HEK293 (cell line): ENCODE results near the gene LSP1.

ENCODE experiments used
- CTCF ChIA-PET: fragments of 350-600 bp; formaldehyde crosslinking; extraction: SDS; loops from one replicate; lab custom pipeline; 2021; ENCODE audit warnings: antibody characterized with exemption; lab: Yijun Ruan, JAX
- POLR2A ChIA-PET: fragments of 300-600 bp; formaldehyde crosslinking; extraction: SDS; loops from one replicate; lab custom pipeline; 2020; ENCODE audit warnings: antibody characterized with exemption, inconsistent platforms; lab: Yijun Ruan, JAX
- H3K27ac ChIP-seq: fragments of 200-500 bp; sonication (Bioruptor generic); 2 replicates; pipeline ENCODE4 v1.5.1; 2014; ENCODE audit warnings: low read depth, low read length, control low read depth, inconsistent platforms; ENCODE audit errors: extremely low read depth
- H3K36me3 ChIP-seq, 2 experiments: fragments of 200-500 bp in 1 of 2; sonication (Bioruptor generic) in 1 of 2; 1 replicate in 1 of 2; 2 replicates in 1 of 2; pipeline ENCODE4 v1.5.1; 2014 to 2017; ENCODE audit warnings: inconsistent platforms in 2 of 2, low read length in 2 of 2; ENCODE audit not compliant: control insufficient read depth in 2 of 2, insufficient read depth in 1 of 2
- H3K4me1 ChIP-seq: fragments of 200-500 bp; sonication (Bioruptor generic); 2 replicates; pipeline ENCODE4 v1.5.1; 2014; ENCODE audit warnings: mild to moderate bottlenecking, low read length, inconsistent platforms; ENCODE audit not compliant: control insufficient read depth, insufficient read depth
- H3K4me3 ChIP-seq: 2 replicates; pipeline ENCODE4 v1.5.1; 2011; ENCODE audit warnings: low read depth, mild to moderate bottlenecking, control low read depth, low read length, moderate library complexity
- H3K9me3 ChIP-seq: fragments of 200-500 bp; sonication (Bioruptor generic); 2 replicates; pipeline ENCODE4 v1.5.1; 2014; ENCODE audit warnings: low read depth, low read length, inconsistent platforms; ENCODE audit not compliant: control insufficient read depth, insufficient read depth
- IKZF3 ChIP-seq: fragments of 450-650 bp; IDR thresholded peaks from 2 replicates; pipeline ENCODE4 v1.5.0; 2018; ENCODE audit warnings: missing biosample characterization, mild to moderate bottlenecking, missing genetic modification characterization, moderate library complexity
- OVOL3 ChIP-seq: fragments of 450-650 bp; formaldehyde crosslinking; IDR thresholded peaks from 2 replicates; pipeline ENCODE4 v1.5.1; 2016; ENCODE audit warnings: missing biosample characterization, missing genetic modification characterization
- TRIM28 ChIP-seq: IDR thresholded peaks from 2 replicates; pipeline ENCODE4 v1.6.1; 2011; ENCODE audit warnings: low read length, control low read depth, borderline replicate concordance
- YY2 ChIP-seq: fragments of 450-650 bp; formaldehyde crosslinking; IDR thresholded peaks from 2 replicates; pipeline ENCODE4 v1.5.1; 2016; ENCODE audit warnings: missing biosample characterization, missing genetic modification characterization
- ZBTB20 ChIP-seq: fragments of 450-650 bp; formaldehyde crosslinking; IDR thresholded peaks from 2 replicates; pipeline ENCODE4 v1.5.1; 2016; ENCODE audit warnings: missing biosample characterization, missing genetic modification characterization
- ZNF184 ChIP-seq: fragments of 450-650 bp; IDR thresholded peaks from 2 replicates; pipeline ENCODE4 v1.5.1; 2018; ENCODE audit warnings: missing biosample characterization, mild to moderate bottlenecking, missing genetic modification characterization
- ZNF391 ChIP-seq: fragments of 450-650 bp; formaldehyde crosslinking; IDR thresholded peaks from 2 replicates; pipeline ENCODE4 v1.5.1; 2016; ENCODE audit warnings: low read depth, missing biosample characterization, missing genetic modification characterization, borderline replicate concordance
- ZNF426 ChIP-seq: fragments of 450-650 bp; formaldehyde crosslinking; IDR thresholded peaks from 2 replicates; pipeline ENCODE4 v1.5.1; 2017; ENCODE audit warnings: missing biosample characterization, missing genetic modification characterization, mild to moderate bottlenecking, inconsistent platforms, moderate library complexity
- ZNF473 ChIP-seq: fragments of 450-650 bp; formaldehyde crosslinking; IDR thresholded peaks from 2 replicates; pipeline ENCODE4 v1.5.1; 2017; ENCODE audit warnings: missing biosample characterization, missing genetic modification characterization
- ZNF521 ChIP-seq: fragments of 450-650 bp; formaldehyde crosslinking; IDR thresholded peaks from 2 replicates; pipeline ENCODE4 v1.5.1; 2017; ENCODE audit warnings: missing biosample characterization, mild to moderate bottlenecking, missing genetic modification characterization
- ZNF621 ChIP-seq: fragments of 450-650 bp; formaldehyde crosslinking; IDR thresholded peaks from 2 replicates; pipeline ENCODE4 v1.5.1; 2017; ENCODE audit warnings: missing biosample characterization, missing genetic modification characterization
- ZNF654 ChIP-seq: fragments of 450-650 bp; formaldehyde crosslinking; IDR thresholded peaks from 2 replicates; pipeline ENCODE4 v1.5.1; 2016; ENCODE audit warnings: low read depth, missing biosample characterization, missing genetic modification characterization
- ZNF677 ChIP-seq: fragments of 450-650 bp; IDR thresholded peaks from 2 replicates; pipeline ENCODE4 v1.5.0; 2018; ENCODE audit warnings: missing biosample characterization, mild to moderate bottlenecking, missing genetic modification characterization, moderate library complexity
- ZNF701 ChIP-seq: fragments of 450-650 bp; formaldehyde crosslinking; IDR thresholded peaks from 2 replicates; pipeline ENCODE4 v1.5.1; 2016; ENCODE audit warnings: missing biosample characterization, missing genetic modification characterization
- ZNF830 ChIP-seq: fragments of 450-650 bp; IDR thresholded peaks from 2 replicates; pipeline ENCODE4 v1.5.0; 2018; ENCODE audit warnings: missing biosample characterization, missing genetic modification characterization, low read depth, mild to moderate bottlenecking, moderate library complexity
- TF ChIP-seq, protein P1 (sequence below): fragments of 450-650 bp; formaldehyde crosslinking; IDR thresholded peaks from 2 replicates; pipeline ENCODE4 v1.5.1; 2016; ENCODE audit warnings: missing biosample characterization, missing genetic modification characterization
- TF ChIP-seq, protein P2 (sequence below): fragments of 450-650 bp; formaldehyde crosslinking; IDR thresholded peaks from 2 replicates; pipeline ENCODE4 v1.5.1; 2016; ENCODE audit warnings: missing biosample characterization, missing genetic modification characterization, low read depth
- TF ChIP-seq, protein P3 (sequence below): fragments of 450-650 bp; formaldehyde crosslinking; IDR thresholded peaks from 2 replicates; pipeline ENCODE4 v1.5.1; 2016; ENCODE audit warnings: missing biosample characterization, missing genetic modification characterization
- TF ChIP-seq, protein P4 (sequence below): fragments of 450-650 bp; formaldehyde crosslinking; IDR thresholded peaks from 2 replicates; pipeline ENCODE4 v1.5.1; 2016; ENCODE audit warnings: missing biosample characterization, missing genetic modification characterization
- TF ChIP-seq, protein P5 (sequence below): fragments of 450-650 bp; formaldehyde crosslinking; IDR thresholded peaks from 2 replicates; pipeline ENCODE4 v1.5.1; 2016; ENCODE audit warnings: missing biosample characterization, missing genetic modification characterization, low read depth

The LSP1 gene

GRCh38 chr11:1817000-1817399 lies 35.9 kb upstream of the LSP1 start (continued):
- TF ChIP-seq, protein P1, sequence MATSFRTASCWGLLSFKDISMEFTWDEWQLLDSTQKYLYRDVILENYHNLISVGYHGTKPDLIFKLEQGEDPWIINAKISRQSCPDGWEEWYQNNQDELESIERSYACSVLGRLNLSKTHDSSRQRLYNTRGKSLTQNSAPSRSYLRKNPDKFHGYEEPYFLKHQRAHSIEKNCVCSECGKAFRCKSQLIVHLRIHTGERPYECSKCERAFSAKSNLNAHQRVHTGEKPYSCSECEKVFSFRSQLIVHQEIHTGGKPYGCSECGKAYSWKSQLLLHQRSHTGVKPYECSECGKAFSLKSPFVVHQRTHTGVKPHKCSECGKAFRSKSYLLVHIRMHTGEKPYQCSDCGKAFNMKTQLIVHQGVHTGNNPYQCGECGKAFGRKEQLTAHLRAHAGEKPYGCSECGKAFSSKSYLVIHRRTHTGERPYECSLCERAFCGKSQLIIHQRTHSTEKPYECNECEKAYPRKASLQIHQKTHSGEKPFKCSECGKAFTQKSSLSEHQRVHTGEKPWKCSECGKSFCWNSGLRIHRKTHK (tag by site-specific recombination) = no peak
- TF ChIP-seq TRIM28 = no peak

- H3K27ac ChIP-seq = no peak overlapping the region
- ChIA-PET POLR2A (no interaction called here), CTCF (interaction anchor here (1.0 to 1.4 kb wide), 4 partner anchors 14 to 165 kb away, joined by 3 to 6 read pairs (median 3); no protein-coding TSS in a partner anchor)
- H3K4me1 ChIP-seq = no peaks in the 10 kb centered on the region
- no peak overlapping the region for H3K4me3 ChIP-seq
- TF ChIP-seq ZNF677 (tag by site-specific recombination) = no peak
- H3K36me3 ChIP-seq = no peaks in the 10 kb centered on the region
- H3K9me3 ChIP-seq = no peaks in the 10 kb centered on the region
Measured at GRCh38 chr11:1817511-1817910, 35.4 kb upstream of the LSP1 start.

DNA sequence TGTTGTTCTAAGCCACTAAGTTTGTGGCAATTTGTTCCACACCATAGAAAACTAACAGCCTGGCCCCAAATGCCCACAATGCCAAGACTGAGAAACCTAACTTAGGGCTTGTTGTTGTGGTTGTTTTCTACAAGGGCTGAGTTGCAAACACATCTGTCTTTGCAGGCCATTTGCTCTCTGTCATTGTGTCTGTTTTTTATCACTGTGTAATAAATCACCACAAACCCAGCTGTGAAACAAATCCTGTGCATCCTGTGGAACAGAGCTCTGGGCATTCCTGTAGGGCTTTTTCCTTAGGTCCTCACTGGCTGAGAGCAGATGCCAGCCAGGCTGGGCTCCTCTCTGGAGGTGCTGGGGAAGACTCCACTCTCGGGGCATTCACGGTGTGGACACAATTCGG lies 33.8 kb upstream of the LSP1 start:
- TF ChIP-seq ZNF830 = no peak
- TF ChIP-seq, protein P2, sequence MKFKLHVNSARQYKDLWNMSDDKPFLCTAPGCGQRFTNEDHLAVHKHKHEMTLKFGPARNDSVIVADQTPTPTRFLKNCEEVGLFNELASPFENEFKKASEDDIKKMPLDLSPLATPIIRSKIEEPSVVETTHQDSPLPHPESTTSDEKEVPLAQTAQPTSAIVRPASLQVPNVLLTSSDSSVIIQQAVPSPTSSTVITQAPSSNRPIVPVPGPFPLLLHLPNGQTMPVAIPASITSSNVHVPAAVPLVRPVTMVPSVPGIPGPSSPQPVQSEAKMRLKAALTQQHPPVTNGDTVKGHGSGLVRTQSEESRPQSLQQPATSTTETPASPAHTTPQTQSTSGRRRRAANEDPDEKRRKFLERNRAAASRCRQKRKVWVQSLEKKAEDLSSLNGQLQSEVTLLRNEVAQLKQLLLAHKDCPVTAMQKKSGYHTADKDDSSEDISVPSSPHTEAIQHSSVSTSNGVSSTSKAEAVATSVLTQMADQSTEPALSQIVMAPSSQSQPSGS (tag by site-specific recombination) = no peak
- no peak for TF ChIP-seq OVOL3
- no peak for TF ChIP-seq ZNF521 (tag by site-specific recombination)
- TF ChIP-seq, protein P3, sequence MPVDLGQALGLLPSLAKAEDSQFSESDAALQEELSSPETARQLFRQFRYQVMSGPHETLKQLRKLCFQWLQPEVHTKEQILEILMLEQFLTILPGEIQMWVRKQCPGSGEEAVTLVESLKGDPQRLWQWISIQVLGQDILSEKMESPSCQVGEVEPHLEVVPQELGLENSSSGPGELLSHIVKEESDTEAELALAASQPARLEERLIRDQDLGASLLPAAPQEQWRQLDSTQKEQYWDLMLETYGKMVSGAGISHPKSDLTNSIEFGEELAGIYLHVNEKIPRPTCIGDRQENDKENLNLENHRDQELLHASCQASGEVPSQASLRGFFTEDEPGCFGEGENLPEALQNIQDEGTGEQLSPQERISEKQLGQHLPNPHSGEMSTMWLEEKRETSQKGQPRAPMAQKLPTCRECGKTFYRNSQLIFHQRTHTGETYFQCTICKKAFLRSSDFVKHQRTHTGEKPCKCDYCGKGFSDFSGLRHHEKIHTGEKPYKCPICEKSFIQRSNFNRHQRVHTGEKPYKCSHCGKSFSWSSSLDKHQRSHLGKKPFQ = no peak
- no peak for TF ChIP-seq ZNF621 (tag by site-specific recombination)
- H3K4me3 ChIP-seq = no peak overlapping the region
- H3K4me1 ChIP-seq = no peaks in the 10 kb centered on the region
- no peaks in the 10 kb centered on the region for H3K36me3 ChIP-seq
- ChIA-PET CTCF (interaction anchor here (1.1 kb wide), 1 partner anchor 125 kb away, joined by 3 read pairs; no protein-coding TSS in a partner anchor), POLR2A (no interaction called here)
- H3K27ac ChIP-seq = no peak overlapping the region
- H3K9me3 ChIP-seq = no peaks in the 10 kb centered on the region

- Histone ChIP-seq H3K4me1 (no peaks in the 10 kb centered on the region), H3K9me3 (no peaks in the 10 kb centered on the region), H3K36me3 (no peaks in the 10 kb centered on the region), H3K4me3 (no peak overlapping the region), H3K27ac (no peak overlapping the region)
- CTCF ChIA-PET = interaction anchor here (0.6 to 1.3 kb wide), 4 partner anchors 11 to 168 kb away, joined by 3 to 5 read pairs (median 4); no protein-coding TSS in a partner anchor
- POLR2A ChIA-PET = no interaction called here
- TF ChIP-seq ZNF391 (tag by site-specific recombination) = no peak
- TF ChIP-seq ZBTB20 (tag by site-specific recombination) = no peak
- no peak for TF ChIP-seq ZNF830
- no peak for TF ChIP-seq IKZF3
- no peak for TF ChIP-seq ZNF701 (tag by site-specific recombination)
- TF ChIP-seq ZNF184 = no peak
- TF ChIP-seq ZNF426 = no peak
- TF ChIP-seq, protein P4, sequence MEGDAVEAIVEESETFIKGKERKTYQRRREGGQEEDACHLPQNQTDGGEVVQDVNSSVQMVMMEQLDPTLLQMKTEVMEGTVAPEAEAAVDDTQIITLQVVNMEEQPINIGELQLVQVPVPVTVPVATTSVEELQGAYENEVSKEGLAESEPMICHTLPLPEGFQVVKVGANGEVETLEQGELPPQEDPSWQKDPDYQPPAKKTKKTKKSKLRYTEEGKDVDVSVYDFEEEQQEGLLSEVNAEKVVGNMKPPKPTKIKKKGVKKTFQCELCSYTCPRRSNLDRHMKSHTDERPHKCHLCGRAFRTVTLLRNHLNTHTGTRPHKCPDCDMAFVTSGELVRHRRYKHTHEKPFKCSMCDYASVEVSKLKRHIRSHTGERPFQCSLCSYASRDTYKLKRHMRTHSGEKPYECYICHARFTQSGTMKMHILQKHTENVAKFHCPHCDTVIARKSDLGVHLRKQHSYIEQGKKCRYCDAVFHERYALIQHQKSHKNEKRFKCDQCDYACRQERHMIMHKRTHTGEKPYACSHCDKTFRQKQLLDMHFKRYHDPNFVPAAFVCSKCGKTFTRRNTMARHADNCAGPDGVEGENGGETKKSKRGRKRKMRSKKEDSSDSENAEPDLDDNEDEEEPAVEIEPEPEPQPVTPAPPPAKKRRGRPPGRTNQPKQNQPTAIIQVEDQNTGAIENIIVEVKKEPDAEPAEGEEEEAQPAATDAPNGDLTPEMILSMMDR (tag by site-specific recombination) = no peak
- no peak for TF ChIP-seq YY2 (tag by site-specific recombination)
- TF ChIP-seq ZNF654 = no peak
- TF ChIP-seq, protein P5, sequence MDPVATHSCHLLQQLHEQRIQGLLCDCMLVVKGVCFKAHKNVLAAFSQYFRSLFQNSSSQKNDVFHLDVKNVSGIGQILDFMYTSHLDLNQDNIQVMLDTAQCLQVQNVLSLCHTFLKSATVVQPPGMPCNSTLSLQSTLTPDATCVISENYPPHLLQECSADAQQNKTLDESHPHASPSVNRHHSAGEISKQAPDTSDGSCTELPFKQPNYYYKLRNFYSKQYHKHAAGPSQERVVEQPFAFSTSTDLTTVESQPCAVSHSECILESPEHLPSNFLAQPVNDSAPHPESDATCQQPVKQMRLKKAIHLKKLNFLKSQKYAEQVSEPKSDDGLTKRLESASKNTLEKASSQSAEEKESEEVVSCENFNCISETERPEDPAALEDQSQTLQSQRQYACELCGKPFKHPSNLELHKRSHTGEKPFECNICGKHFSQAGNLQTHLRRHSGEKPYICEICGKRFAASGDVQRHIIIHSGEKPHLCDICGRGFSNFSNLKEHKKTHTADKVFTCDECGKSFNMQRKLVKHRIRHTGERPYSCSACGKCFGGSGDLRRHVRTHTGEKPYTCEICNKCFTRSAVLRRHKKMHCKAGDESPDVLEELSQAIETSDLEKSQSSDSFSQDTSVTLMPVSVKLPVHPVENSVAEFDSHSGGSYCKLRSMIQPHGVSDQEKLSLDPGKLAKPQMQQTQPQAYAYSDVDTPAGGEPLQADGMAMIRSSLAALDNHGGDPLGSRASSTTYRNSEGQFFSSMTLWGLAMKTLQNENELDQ (tag by site-specific recombination) = no peak
- no peak for TF ChIP-seq ZNF473 (tag by site-specific recombination)
Measured at GRCh38 chr11:1820463-1821325, 32.2 kb upstream of the LSP1 start.
